HG03280 (cell line): Measurements from ENCODE around the gene KRTAP10-8.
"Not testable (repeated sequence)": the region's sequence is repeated elsewhere in the genome, so short reads cannot be mapped to it uniquely, and the experiment has no call there.

Experiments
- ATAC-seq: cut with Tn5 transposase; IDR thresholded peaks from one replicate; pipeline ENCODE4 v1.9.1; 2021; ENCODE audit warnings: mild to moderate bottlenecking, moderate library complexity; ENCODE audit not compliant: unreplicated experiment

The KRTAP10-8 gene

GRCh38 chr21:44579056-44579832 lies 32.6 kb upstream of the KRTAP10-8 start:
- no peak for ATAC-seq

- no peak for ATAC-seq
These were observed 32.1 kb upstream of the KRTAP10-8 start for GRCh38 chr21:44579833-44580144.

- not testable (repeated sequence) for ATAC-seq
These were observed 31.6 kb upstream of the KRTAP10-8 start, which contains the start of gene KRTAP10-5 for GRCh38 chr21:44580231-44580821. TSS of gene KRTAP10-5 (minus strand) at chr21:44580604. CDS start at chr21:44580578, 26 bp downstream.

- no peak for ATAC-seq
These were observed 30.7 kb upstream of the KRTAP10-8 start for GRCh38 chr21:44581158-44581557.

- ATAC-seq = no peak
These were observed 29.8 kb upstream of the KRTAP10-8 start for GRCh38 chr21:44582055-44582454.

GRCh38 chr21:44583089-44583799 lies 28.6 kb upstream of the KRTAP10-8 start:
- no peak for ATAC-seq

- no peak for ATAC-seq
These were observed 28.1 kb upstream of the KRTAP10-8 start for GRCh38 chr21:44583800-44584147.

- no peak for ATAC-seq
These were observed 26.0 kb upstream of the KRTAP10-8 start for GRCh38 chr21:44585892-44586291.

- no peak for ATAC-seq
These were observed 22.8 kb upstream of the KRTAP10-8 start for GRCh38 chr21:44589094-44589493.

GRCh38 chr21:44589586-44590305 lies 22.1 kb upstream of the KRTAP10-8 start:
- ATAC-seq = no peak

GRCh38 chr21:44590311-44590721 lies 21.6 kb upstream of the KRTAP10-8 start:
- ATAC-seq = no peak

- ATAC-seq = not testable (repeated sequence)
These were observed 20.7 kb upstream of the KRTAP10-8 start for GRCh38 chr21:44590897-44591800.

- ATAC-seq = not testable (repeated sequence)
These were observed 20.1 kb upstream of the KRTAP10-8 start for GRCh38 chr21:44591801-44592130.

- ATAC-seq = no peak
These were observed 19.2 kb upstream of the KRTAP10-8 start, which contains the start of gene KRTAP10-6 for GRCh38 chr21:44592446-44593311. TSS of gene KRTAP10-6 (minus strand) at chr21:44592505. CDS start at chr21:44592484, 21 bp downstream.

GRCh38 chr21:44593598-44594405 lies 18.1 kb upstream of the KRTAP10-8 start:
- no peak for ATAC-seq

- no peak for ATAC-seq
These were observed 17.4 kb upstream of the KRTAP10-8 start for GRCh38 chr21:44594406-44594916.

GRCh38 chr21:44595524-44595923 lies 16.4 kb upstream of the KRTAP10-8 start:
- ATAC-seq = no peak

- ATAC-seq = no peak
These were observed 15.7 kb upstream of the KRTAP10-8 start for GRCh38 chr21:44596068-44596725.
